ENCODE measurements around the gene XYLB.
"Not testable (repeated sequence)": the region's sequence is repeated elsewhere in the genome, so short reads cannot be mapped to it uniquely, and the experiment has no call there.

XYLB gene

DNA sequence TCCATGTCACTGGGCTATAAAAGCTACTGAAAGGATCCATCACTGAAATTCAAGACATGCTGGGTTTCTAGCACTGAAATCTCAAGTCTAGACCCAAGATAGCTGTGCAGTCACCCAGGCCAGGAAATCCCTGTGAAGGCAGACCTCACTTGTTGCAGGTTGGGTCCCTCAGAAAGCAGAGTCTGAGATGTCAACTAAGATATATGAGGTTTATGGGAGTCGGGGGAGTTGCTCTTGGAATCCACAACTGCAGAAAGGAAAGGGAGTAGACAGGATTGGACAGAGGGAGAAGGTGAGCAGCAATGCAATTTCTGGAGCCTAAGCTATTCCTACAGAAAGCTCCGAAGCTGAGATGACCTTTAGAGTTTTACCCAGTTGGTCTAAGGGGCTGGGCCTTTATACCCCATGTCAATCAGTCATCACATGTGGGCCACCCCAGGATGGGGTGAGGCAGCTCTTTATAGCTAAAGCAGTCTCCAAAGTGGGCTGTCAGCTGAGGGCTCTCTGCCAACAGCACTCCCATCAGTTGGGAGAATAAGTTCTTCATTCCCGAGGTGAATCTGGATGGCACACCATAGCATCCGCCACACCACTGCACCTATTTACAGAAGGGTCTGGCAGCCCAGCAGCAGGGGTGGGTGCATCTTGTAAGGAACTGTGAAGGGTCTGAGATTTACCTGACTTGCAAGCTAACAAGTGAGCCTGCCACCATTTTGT is 54.8 kb downstream of the XYLB start:
- DNase-seq (ENCODE audit: extremely low read depth, low read depth), result no peak

DNA sequence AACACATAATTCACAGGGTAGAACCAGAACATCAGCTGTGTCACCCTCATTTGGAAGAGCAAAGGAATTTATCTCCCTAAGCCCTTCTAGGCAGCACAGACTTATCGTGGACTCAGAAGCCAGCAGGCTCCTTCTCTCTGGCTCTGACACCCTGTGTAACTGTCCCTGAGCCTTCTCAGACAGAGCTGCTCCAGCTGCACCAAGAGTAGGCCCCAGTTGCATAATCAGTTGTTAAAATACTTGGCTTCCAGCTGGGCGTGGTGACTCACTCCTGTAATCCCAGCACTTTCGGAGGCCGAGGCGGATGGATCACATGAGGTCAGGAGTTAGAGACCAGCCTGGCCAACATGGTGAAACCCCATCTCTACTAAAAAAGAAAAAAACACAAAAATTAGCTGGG is 57.7 kb downstream of the XYLB start:
- DNase-seq (ENCODE audit: extremely low read depth, low read depth), result peak; percentile 28
- TF ChIP-seq, protein P1, sequence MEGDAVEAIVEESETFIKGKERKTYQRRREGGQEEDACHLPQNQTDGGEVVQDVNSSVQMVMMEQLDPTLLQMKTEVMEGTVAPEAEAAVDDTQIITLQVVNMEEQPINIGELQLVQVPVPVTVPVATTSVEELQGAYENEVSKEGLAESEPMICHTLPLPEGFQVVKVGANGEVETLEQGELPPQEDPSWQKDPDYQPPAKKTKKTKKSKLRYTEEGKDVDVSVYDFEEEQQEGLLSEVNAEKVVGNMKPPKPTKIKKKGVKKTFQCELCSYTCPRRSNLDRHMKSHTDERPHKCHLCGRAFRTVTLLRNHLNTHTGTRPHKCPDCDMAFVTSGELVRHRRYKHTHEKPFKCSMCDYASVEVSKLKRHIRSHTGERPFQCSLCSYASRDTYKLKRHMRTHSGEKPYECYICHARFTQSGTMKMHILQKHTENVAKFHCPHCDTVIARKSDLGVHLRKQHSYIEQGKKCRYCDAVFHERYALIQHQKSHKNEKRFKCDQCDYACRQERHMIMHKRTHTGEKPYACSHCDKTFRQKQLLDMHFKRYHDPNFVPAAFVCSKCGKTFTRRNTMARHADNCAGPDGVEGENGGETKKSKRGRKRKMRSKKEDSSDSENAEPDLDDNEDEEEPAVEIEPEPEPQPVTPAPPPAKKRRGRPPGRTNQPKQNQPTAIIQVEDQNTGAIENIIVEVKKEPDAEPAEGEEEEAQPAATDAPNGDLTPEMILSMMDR (IDR thresholded peaks at IDR 0.05; ENCODE audit: low read depth, low read length), result no peak

More for the DNA sequence above, 54.8 kb downstream of the XYLB start:
- TF ChIP-seq, protein P1 (IDR thresholded peaks at IDR 0.05; ENCODE audit: low read depth, low read length), result no peak

DNA sequence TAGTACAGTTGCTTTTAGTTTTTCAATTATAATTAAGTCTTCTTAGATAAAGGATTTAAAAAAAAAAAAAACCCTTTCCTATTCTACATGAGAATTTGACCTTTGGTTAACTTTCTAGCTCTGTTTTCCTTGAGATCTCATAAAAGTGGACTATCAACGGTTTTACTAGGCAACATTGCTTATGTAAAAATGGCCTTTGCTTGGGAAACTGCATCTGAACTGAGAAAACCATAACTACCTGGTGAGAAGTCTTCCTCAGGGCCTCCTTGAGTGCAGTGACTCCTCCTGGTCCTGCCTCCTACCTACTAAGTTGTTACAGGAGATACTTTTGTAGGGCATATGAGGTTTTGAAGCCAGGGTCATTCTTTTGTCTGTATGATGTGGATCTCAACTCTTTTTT is 65.0 kb downstream of the XYLB start:
- no peak for DNase-seq (ENCODE audit: extremely low read depth, low read depth)
- TF ChIP-seq, protein P1 (IDR thresholded peaks at IDR 0.05; ENCODE audit: low read depth, low read length), result no peak

DNA sequence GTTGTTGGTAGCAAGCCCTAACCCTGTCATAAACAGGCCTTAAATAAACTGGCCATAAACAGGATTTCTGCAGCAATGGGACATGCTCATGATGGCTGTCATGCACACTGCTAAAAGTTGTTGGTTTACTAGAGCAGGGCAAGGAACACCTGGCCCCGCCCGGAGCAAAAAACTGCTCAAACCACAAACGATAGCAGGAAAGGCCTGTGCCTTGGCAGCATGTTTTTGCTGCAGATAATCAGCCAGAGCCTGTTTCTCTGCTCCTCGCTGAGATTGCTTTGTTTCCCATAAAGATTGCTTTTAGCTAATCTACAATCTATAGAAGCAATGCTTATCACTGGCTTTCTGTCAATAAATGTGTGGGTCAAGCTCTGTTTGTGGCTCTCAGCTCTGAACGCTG is 74.2 kb downstream of the XYLB start:
- not testable (repeated sequence) for DNase-seq (ENCODE audit: extremely low read depth, low read depth)

DNA sequence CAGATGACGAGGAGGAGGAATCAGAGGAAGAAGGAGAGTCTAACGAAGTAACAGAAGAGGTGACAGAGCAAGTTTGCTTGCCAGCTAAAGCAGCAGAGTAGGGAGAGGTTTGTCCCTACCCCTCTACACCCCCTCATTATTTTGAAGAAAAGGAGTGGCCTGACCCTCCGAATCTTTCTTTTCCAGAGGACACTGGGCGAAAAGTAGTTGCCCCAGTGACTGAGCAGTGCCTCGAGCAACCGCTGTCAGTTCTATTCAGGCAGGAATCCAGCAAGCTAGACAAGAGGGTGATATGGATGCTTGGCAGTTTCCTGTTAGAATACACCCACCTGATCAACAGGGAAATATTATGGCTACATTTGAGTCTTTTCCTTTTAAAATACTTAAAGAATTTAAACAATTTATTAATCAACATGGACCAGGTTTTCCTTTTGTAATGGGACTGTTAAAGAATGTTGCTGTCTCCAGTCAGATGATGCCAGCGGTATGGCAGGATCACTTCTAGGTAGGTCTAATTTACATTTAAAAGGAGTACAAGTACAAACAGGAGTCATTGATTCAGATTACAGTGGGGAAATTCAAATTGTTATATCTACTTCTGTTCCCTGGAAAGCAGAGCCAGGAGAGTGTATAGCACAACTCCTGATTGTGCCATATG is 75.2 kb downstream of the XYLB start:
- TF ChIP-seq, protein P1 (IDR thresholded peaks at IDR 0.05; ENCODE audit: low read depth, low read length), result no peak
- DNase-seq (ENCODE audit: extremely low read depth, low read depth), result no peak

DNA sequence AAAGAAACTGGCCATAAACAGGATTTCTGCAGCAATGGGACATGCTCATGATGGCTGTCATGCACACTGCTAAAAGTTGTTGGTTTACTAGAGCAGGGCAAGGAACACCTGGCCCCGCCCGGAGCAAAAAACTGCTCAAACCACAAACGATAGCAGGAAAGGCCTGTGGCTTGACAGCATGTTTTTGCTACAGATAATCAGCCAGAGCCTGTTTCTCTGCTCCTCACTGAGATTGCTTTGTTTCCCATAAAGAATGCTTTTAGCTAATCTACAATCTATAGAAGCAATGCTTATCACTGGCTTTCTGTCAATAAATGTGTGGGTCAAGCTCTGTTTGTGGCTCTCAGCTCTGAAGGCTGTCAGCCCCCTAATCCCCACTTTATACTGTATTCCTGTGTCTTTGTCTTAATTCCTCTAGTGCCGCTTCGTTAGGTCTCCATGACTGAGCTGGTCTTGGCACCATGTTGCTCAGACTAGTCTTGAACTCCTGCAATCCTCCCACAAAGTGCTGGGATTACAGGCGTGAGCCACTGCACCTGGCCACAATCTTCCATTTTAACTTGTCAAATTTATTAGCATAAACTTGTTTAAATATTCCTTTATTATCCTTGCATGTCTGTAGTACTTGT is 80.3 kb downstream of the XYLB start:
- not testable (repeated sequence) for DNase-seq (ENCODE audit: extremely low read depth, low read depth)

DNA sequence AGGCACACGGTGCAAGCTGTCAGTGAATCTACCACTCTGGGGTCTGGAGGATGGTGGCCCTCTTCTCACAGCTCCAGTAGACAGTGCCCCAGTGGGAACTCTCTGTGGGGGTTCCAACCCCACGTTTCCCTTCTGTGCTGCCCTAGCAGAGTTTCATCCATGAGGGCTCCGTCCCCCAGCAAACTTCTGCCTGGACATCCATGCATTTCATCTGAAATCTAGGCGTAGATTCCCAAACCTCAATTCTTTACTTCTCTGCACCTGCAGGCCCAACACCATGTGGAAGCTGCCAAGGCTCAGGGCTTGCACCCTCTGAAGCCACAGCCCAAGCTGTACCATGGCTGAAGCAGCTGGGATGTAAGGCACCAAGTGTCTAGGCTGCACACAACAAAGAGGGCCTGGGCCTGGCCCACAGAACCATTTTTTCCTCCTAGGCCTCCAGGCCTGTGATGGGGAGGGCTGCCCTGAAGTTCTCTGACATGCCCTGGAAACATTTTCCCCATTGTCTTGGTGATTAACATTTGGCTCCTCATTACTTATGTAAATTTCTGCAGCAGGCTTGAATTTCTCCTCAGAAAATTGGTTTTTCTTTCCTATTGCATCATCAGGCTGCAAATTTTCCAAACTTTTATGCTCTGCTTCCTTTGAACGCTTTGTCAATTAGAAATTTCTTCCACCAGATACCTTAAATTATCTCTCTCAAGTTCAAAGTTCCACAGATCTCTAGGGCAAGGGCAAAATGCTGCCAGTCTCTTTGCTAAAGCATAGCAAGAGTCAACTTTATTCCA is 86.5 kb downstream of the XYLB start:
- DNase-seq (ENCODE audit: extremely low read depth, low read depth), result not testable (repeated sequence)

DNA sequence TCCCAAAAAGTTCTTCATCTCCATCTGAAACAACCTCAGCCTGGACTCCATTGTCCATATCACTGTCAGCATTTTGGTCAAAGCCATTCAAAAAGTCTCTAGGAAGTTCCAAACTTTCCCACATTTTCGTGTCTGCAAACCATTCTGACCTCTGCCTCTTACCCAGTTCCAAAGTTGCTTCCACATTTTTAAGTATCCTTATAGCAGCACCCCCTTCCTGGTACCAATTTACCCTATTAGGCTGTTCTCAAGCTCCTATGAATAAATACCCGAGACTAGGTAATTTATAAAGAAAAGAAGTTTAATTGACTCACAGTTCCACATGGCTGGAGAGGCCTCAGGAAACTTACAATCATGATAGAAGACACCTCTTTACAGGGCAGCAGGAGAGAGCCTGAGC is 87.1 kb downstream of the XYLB start:
- not testable (repeated sequence) for DNase-seq (ENCODE audit: extremely low read depth, low read depth)

DNA sequence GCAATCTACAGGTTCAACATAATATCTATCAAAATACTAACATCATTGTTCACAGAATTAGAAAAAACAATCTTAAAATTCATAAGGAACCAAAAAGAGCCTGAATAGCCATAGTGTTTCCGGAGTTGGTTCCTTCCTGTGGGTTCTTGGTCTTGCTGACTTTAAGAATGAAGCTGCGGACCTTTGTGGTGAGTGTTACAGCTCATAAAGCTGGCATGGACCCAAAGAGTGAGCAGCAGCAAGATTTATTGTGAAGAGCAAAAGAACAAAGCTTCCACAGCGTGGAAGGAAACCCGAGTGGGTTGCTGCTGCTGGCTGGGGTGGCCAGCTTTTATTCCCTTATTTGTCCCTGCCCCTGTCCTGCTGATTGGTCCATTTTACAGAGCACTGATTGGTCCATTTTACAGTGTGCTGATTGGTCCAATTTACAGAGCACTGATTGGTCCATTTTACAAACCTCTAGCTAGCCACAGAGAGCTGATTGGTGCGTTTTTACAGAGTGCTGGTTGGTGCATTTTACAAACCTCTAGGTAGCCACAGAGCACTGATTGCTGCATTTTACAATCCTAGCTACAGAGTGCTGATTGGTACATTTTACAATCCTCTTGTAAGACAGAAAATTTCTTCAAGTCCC is 92.0 kb downstream of the XYLB start:
- not testable (repeated sequence) for DNase-seq (ENCODE audit: extremely low read depth, low read depth)

DNA sequence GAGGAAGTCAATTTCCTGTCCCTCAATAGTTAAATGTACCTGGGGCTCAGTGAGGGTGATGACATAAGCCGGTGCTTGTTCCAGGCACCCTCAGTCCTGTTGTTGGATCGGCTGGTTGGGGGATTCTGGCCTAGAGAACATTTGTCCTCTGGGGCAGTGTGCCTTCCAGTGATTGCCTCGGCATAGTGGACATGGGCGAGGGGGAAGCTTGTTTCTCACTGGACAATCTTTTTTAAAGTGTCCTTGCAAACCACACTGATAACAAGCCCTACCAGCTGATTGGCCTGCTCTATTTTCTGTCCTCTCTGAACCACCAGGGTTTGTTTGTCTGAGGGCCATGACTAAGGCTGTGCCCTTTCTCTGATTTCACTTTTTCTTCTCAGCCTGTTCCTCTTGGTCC is 96.6 kb downstream of the XYLB start:
- not testable (repeated sequence) for DNase-seq (ENCODE audit: extremely low read depth, low read depth)

Measured in AG09319 (cell line).